K562 (cell line): ENCODE measurements around the gene BCL3. TPM values are rescaled to one million over a fixed set of nuclear protein-coding genes. Genes with fewer than 3 reads are reported as not detected.
A peak's percentile ranks its signal among the peaks of the same experiment; 100 is the strongest.

ENCODE experiments used
- ATAC-seq: fragments of 200-7000 bp; cut with Tn5 transposase; 3 replicates; pipeline ENCODE4 v1.9.1; 2020; ENCODE audit warnings: moderate library complexity
- BruUV-seq: library from RNA; stranded (reverse); fragments of 400-500 nt; replicated peaks from 2 replicates; lab custom pipeline; 2021; lab: Mats Ljungman, UMichigan
- CTCF ChIA-PET: fragments of 300-600 bp; formaldehyde crosslinking; extraction: SDS; loops from one replicate; lab custom pipeline; 2021; ENCODE audit warnings: low intra/inter-chr PET ratio; lab: Yijun Ruan, JAX
- POLR2A ChIA-PET: fragments of 300-600, 350-650 bp; sonication (Branson Sonifier 250); formaldehyde crosslinking; extraction: SDS; loops from one replicate; lab custom pipeline; 2021; ENCODE audit warnings: antibody characterized with exemption, inconsistent platforms; lab: Yijun Ruan, JAX
- DNase-seq, 4 experiments: peaks; one replicate each; pipeline versions ENCODE4 v3.0.0 to v3.0.0-alpha.2; 2011 to 2018; ENCODE audit warnings: low spot score in 3 of 4, mixed read lengths in 3 of 4; ENCODE audit errors: extremely low read depth in 1 of 4
- FAIRE-seq: peaks from 2 replicates; lab custom pipeline; 2011; peaks lifted over from hg19 to GRCh38; lab: Jason Lieb, UNC
- H2AFZ ChIP-seq: 2 replicates; pipeline ENCODE4 v1.6.0; 2011; ENCODE audit warnings: low read depth, low read length, control low read depth, inconsistent platforms
- H3K27ac ChIP-seq: fragments of 200-600 bp; 3 replicates; pipeline ENCODE4 v1.8.0; 2011; ENCODE audit warnings: low read depth, mild to moderate bottlenecking, control low read depth, inconsistent platforms, low read length, moderate library complexity, mixed read lengths; ENCODE audit errors: extremely low read depth
- H3K27me3 ChIP-seq, 2 experiments: fragments of 300-600 bp in 1 of 2; 2 replicates in 1 of 2; 3 replicates in 1 of 2; pipeline versions ENCODE4 v1.6.0 to v1.8.0; 2011; ENCODE audit warnings: inconsistent platforms in 2 of 2, low read length in 2 of 2, mild to moderate bottlenecking in 1 of 2, mixed read lengths in 1 of 2, moderate library complexity in 1 of 2; ENCODE audit not compliant: control insufficient read depth in 2 of 2, insufficient read depth in 2 of 2
- H3K36me3 ChIP-seq: fragments of 300-600 bp; 3 replicates; pipeline ENCODE4 v1.8.0; 2011; ENCODE audit warnings: mild to moderate bottlenecking, low read length, inconsistent platforms; ENCODE audit not compliant: control insufficient read depth, insufficient read depth
- H3K4me1 ChIP-seq, 2 experiments: fragments of 200-600 bp in 1 of 2; replicated peaks in 1 of 2; 2 replicates in 1 of 2; 3 replicates in 1 of 2; pipeline versions ENCODE4 v1.5.1 to v1.8.0; 2011; ENCODE audit warnings: inconsistent platforms in 2 of 2, low read length in 2 of 2, mild to moderate bottlenecking in 1 of 2, mixed read lengths in 1 of 2, moderate library complexity in 1 of 2; ENCODE audit not compliant: control insufficient read depth in 2 of 2, insufficient read depth in 2 of 2
- H3K4me2 ChIP-seq: 2 replicates; pipeline ENCODE4 v1.6.1; 2011; ENCODE audit warnings: low read length, control low read depth, inconsistent platforms, mixed read lengths; ENCODE audit not compliant: insufficient read depth
- H3K4me3 ChIP-seq: fragments of 200-600 bp; sonication (generic), shearing (Covaris generic); 2 replicates; pipeline ENCODE4 v1.5.1; 2016; ENCODE audit warnings: control low read depth, inconsistent platforms
- H3K79me2 ChIP-seq: fragments of 200-600 bp; 3 replicates; pipeline ENCODE4 v1.8.0; 2011; ENCODE audit warnings: low read length, inconsistent platforms; ENCODE audit not compliant: control insufficient read depth, insufficient read depth
- H3K9ac ChIP-seq, 2 experiments: 2 replicates each; pipeline versions ENCODE4 v1.6.0 to v1.6.1; 2011; ENCODE audit warnings: low read depth in 2 of 2, low read length in 2 of 2, control low read depth in 1 of 2, inconsistent platforms in 1 of 2, mild to moderate bottlenecking in 1 of 2, mixed read lengths in 1 of 2; ENCODE audit not compliant: insufficient read depth in 1 of 2
- H3K9me1 ChIP-seq: one replicate; pipeline ENCODE4 v1.6.0; 2011; ENCODE audit warnings: inconsistent platforms, mild to moderate bottlenecking, low read length, moderate library complexity; ENCODE audit not compliant: control insufficient read depth, insufficient read depth
- H3K9me3 ChIP-seq: replicated peaks from 2 replicates; pipeline ENCODE4 v1.5.1; 2011; ENCODE audit warnings: low read depth, low read length, inconsistent platforms; ENCODE audit not compliant: control insufficient read depth, insufficient read depth
- H4K20me1 ChIP-seq: replicated peaks from 2 replicates; pipeline ENCODE4 v1.6.1; 2011; ENCODE audit warnings: low read length, inconsistent platforms, mixed read lengths; ENCODE audit not compliant: control insufficient read depth, insufficient read depth
- ADNP ChIP-seq: fragments of 200-800 bp; sonication (Bioruptor generic); IDR thresholded peaks from 2 replicates; pipeline ENCODE4 v1.6.1; 2016; ENCODE audit warnings: missing genetic modification characterization, missing compliant biosample characterization
- BCL6 ChIP-seq: fragments of 250-450 bp; sonication (Bioruptor Pico); IDR thresholded peaks from 2 replicates; pipeline ENCODE4 v1.4.0; 2020
- BCOR ChIP-seq: fragments of 450-650 bp; IDR thresholded peaks from 2 replicates; pipeline ENCODE4 v1.6.1; 2016
- CHCHD3 ChIP-seq: fragments of 250-450 bp; sonication (Bioruptor Pico); IDR thresholded peaks from 2 replicates; pipeline ENCODE4 v2.1.2; 2022; ENCODE audit warnings: mild to moderate bottlenecking
- HDAC8 ChIP-seq: fragments of 450-650 bp; IDR thresholded peaks from 2 replicates; pipeline ENCODE4 v1.6.1; 2016; ENCODE audit warnings: mild to moderate bottlenecking, missing genetic modification characterization, moderate library complexity, missing compliant biosample characterization
- PTRF ChIP-seq: fragments of 450-650 bp; IDR thresholded peaks from 2 replicates; pipeline ENCODE4 v1.6.1; 2016; ENCODE audit warnings: mild to moderate bottlenecking, missing genetic modification characterization, missing compliant biosample characterization
- RBM25 ChIP-seq: fragments of 200-400 bp; formaldehyde crosslinking; IDR thresholded peaks from 2 replicates; pipeline ENCODE4 v1.6.1; 2018; ENCODE audit warnings: low read length, low read depth, moderate library complexity; ENCODE audit not compliant: severe bottlenecking
- TGIF2 ChIP-seq: sonication (generic); formaldehyde crosslinking; IDR thresholded peaks from 2 replicates; pipeline ENCODE4 v1.8.1; 2022; ENCODE audit warnings: mild to moderate bottlenecking, missing genetic modification reagents, moderate library complexity
- ZFP36 ChIP-seq: fragments of 150-350 bp; IDR thresholded peaks from 2 replicates; pipeline ENCODE4 v1.6.1; 2018; ENCODE audit warnings: low read length, low read depth; ENCODE audit not compliant: partially characterized antibody
- ZNF57 ChIP-seq: fragments of 450-650 bp; formaldehyde crosslinking; IDR thresholded peaks from 2 replicates; pipeline ENCODE4 v1.4.0; 2020; ENCODE audit warnings: mild to moderate bottlenecking, moderate library complexity
- WGBS: fragments of 100-300 bp; shearing (Covaris generic); methylation state at CpG from one replicate; pipeline ENCODE4 v1.1.6; 2016; ENCODE audit warnings: low coverage, mixed read lengths; ENCODE audit not compliant: insufficient coverage; ENCODE audit errors: missing lambda C conversion rate; 5-methylcytosine and 5-hydroxymethylcytosine counted together
- in situ Hi-C: fragments of 300-500 bp; cut with MboI; formaldehyde crosslinking; loops from 4 replicates; pipeline ENCODE4 v1.15.0; 2018; ENCODE audit warnings: inconsistent platforms, mixed read lengths
- intact Hi-C: fragments of 100-400 bp; cut with micrococcal nuclease; formaldehyde crosslinking; loops from 2 replicates; pipeline ENCODE4 v1.14.2; 2022
- polyA plus RNA-seq, 8 experiments: library from polyadenylated mRNA; depleted of rRNA in 4 of 8; stranded (reverse) in 5 of 8; unstranded in 3 of 8; fragments of >200 nt; fragmentation: Nextera tagmentation in 2 of 8; fragmentation: Illumina TruSeq in 1 of 8; extraction: Ambion mirVana in 2 of 8; extraction: Trizol in 1 of 8; gene quantifications; 2 replicates each; pipeline versions ENCODE4 v1.2.1 to v1.2.3, GENCODE V29; 2011 to 2014; ENCODE audit warnings: inconsistent platforms in 1 of 8, missing spikeins in 1 of 8
- total RNA-seq, 7 experiments: library from RNA; depleted of rRNA in 6 of 7; stranded (reverse); fragments of >200 nt in 6 of 7; fragmentation: Illumina TruSeq in 2 of 7; extraction: Trizol in 2 of 7; gene quantifications; 2 replicates each; pipeline versions ENCODE4 v1.2.1 to v1.2.3, GENCODE V29; 2011 to 2021; ENCODE audit warnings: low replicate concordance in 1 of 7
- TF ChIP-seq, protein P1 (sequence below): fragments of 450-650 bp; IDR thresholded peaks from 2 replicates; pipeline ENCODE4 v1.6.1; 2017; ENCODE audit warnings: mild to moderate bottlenecking, moderate library complexity
- TF ChIP-seq, protein P2 (sequence below): sonication (generic); formaldehyde crosslinking; IDR thresholded peaks from 2 replicates; pipeline ENCODE4 v1.8.0; 2022; ENCODE audit warnings: missing genetic modification reagents, mild to moderate bottlenecking, borderline replicate concordance
- TF ChIP-seq, protein P3 (sequence below): fragments of 450-650 bp; IDR thresholded peaks from 2 replicates; pipeline ENCODE4 v1.7.1; 2018; ENCODE audit warnings: mild to moderate bottlenecking, low read depth; ENCODE audit not compliant: partially characterized antibody

BCL3 gene
- total and polyA plus RNA-seq, 9 of the 15 experiments (the other 6 are each of a cell fraction or from before 2014, with no cell fraction given), result 0.03 to 2.4 (median 0.50) TPM; not detected in 1

DNA sequence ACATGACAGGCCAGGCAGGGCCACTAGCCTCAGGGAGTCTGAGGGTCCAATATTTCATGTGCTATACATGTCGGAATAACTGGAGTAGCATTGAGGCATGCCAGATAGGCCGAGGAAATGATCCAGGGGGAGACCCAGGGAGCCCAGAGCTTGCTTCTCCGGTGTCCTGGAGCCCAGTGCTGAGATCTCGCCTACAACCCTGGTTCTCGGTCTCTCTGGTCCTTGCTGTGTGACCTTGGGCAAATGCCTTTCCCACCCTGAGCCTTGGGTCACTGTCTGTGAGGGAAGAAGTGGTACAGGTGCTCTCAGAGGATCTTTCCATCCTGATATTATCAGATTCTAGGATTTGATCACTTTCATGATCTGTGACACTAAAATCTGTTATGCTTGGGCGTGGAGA is 40.5 kb downstream of the BCL3 start (continued):
- peak; percentile 38; the same call in 1 of the 2 replicates for TF ChIP-seq ADNP (tag)
- no peak for TF ChIP-seq PTRF (tag)
- TF ChIP-seq, protein P1, sequence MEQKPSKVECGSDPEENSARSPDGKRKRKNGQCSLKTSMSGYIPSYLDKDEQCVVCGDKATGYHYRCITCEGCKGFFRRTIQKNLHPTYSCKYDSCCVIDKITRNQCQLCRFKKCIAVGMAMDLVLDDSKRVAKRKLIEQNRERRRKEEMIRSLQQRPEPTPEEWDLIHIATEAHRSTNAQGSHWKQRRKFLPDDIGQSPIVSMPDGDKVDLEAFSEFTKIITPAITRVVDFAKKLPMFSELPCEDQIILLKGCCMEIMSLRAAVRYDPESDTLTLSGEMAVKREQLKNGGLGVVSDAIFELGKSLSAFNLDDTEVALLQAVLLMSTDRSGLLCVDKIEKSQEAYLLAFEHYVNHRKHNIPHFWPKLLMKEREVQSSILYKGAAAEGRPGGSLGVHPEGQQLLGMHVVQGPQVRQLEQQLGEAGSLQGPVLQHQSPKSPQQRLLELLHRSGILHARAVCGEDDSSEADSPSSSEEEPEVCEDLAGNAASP, result no peak
- TF ChIP-seq BCOR, result peak; percentile 50; the same call in 1 of the 2 replicates
- TF ChIP-seq, protein P2, sequence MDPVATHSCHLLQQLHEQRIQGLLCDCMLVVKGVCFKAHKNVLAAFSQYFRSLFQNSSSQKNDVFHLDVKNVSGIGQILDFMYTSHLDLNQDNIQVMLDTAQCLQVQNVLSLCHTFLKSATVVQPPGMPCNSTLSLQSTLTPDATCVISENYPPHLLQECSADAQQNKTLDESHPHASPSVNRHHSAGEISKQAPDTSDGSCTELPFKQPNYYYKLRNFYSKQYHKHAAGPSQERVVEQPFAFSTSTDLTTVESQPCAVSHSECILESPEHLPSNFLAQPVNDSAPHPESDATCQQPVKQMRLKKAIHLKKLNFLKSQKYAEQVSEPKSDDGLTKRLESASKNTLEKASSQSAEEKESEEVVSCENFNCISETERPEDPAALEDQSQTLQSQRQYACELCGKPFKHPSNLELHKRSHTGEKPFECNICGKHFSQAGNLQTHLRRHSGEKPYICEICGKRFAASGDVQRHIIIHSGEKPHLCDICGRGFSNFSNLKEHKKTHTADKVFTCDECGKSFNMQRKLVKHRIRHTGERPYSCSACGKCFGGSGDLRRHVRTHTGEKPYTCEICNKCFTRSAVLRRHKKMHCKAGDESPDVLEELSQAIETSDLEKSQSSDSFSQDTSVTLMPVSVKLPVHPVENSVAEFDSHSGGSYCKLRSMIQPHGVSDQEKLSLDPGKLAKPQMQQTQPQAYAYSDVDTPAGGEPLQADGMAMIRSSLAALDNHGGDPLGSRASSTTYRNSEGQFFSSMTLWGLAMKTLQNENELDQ (CRISPR knock-in tag), result no peak

DNA sequence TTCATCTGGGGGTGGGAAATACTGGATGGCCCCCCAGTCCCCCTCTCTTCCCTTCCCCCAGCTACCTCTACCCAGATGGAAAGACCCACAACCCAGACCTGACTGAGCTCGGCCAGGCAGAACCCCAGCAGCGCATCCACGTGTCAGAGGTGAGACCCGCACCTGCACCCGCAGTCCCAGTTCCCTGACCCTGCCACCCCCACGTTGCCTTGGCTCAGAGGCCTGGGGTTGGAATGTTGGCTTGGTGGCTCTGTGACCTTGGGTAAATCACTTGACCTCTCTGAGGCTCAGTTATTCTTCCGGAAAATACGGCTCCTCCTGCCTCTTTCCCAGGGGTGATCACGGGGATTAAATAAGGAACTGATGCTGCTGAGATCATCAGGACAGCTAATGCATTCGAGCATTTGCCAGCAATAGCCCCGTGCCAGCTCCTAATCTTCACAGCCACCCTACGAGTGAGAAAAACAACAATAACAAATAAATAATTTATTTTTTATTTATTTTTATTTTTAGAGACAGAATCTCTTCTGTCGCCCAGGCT is 41.5 kb downstream of the BCL3 start:
- no peaks in the 10 kb centered on the region for H3K9me1 ChIP-seq
- no peak overlapping the region for H3K4me2 ChIP-seq
- no peaks in the 10 kb centered on the region for H4K20me1 ChIP-seq
- CTCF ChIA-PET, result no interaction called here
- in situ Hi-C loops (loop anchor here (5.0 kb wide), 1 partner anchor 52 kb away; no protein-coding TSS in a partner anchor), intact Hi-C loops (no loop called here)
- no peaks in the 10 kb centered on the region for H3K79me2 ChIP-seq
- no peak for ATAC-seq
- no peaks in the 10 kb centered on the region for H3K9me3 ChIP-seq
- POLR2A ChIA-PET, result no interaction called here
- H3K27me3 ChIP-seq, result no peaks in the 10 kb centered on the region
- H3K36me3 ChIP-seq, result no peaks in the 10 kb centered on the region
- H3K27ac ChIP-seq, result no peak overlapping the region
- no peak overlapping the region; a peak in 1 of 4 replicates for H3K9ac ChIP-seq
- H2AFZ ChIP-seq, result no peak overlapping the region
- FAIRE-seq, result no peak
- no peak overlapping the region for H3K4me3 ChIP-seq
- BruUV-seq, result no TSS peak
- no peaks in the 10 kb centered on the region; a peak in 2 of 5 replicates for H3K4me1 ChIP-seq
- DNase-seq, result no peak
- no peak for TF ChIP-seq BCL6 (CRISPR knock-in tag)
- no peak for TF ChIP-seq TGIF2
- no peak for TF ChIP-seq CHCHD3 (CRISPR knock-in tag)
- TF ChIP-seq BCOR, result 0 out of 2 replicates have a peak, but pooled peaks have one; percentile 19
- no peak for TF ChIP-seq HDAC8 (tag)
- TF ChIP-seq ZFP36, result peak; percentile 35
- TF ChIP-seq RBM25, result peak; percentile 29
- TF ChIP-seq, protein P3, sequence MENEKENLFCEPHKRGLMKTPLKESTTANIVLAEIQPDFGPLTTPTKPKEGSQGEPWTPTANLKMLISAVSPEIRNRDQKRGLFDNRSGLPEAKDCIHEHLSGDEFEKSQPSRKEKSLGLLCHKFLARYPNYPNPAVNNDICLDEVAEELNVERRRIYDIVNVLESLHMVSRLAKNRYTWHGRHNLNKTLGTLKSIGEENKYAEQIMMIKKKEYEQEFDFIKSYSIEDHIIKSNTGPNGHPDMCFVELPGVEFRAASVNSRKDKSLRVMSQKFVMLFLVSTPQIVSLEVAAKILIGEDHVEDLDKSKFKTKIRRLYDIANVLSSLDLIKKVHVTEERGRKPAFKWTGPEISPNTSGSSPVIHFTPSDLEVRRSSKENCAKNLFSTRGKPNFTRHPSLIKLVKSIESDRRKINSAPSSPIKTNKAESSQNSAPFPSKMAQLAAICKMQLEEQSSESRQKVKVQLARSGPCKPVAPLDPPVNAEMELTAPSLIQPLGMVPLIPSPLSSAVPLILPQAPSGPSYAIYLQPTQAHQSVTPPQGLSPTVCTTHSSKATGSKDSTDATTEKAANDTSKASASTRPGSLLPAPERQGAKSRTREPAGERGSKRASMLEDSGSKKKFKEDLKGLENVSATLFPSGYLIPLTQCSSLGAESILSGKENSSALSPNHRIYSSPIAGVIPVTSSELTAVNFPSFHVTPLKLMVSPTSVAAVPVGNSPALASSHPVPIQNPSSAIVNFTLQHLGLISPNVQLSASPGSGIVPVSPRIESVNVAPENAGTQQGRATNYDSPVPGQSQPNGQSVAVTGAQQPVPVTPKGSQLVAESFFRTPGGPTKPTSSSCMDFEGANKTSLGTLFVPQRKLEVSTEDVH, result no peak
- TF ChIP-seq ZNF57 (CRISPR knock-in tag), result no peak
- 56% methylated on average over 13 of the region's 13 CpGs for WGBS
